GM12878 (cell line): ENCODE results near the gene ADGRA3. TPM values are rescaled to one million over a fixed set of nuclear protein-coding genes. Genes with fewer than 3 reads are reported as not detected.

Experiments used
- ATAC-seq: fragments of 200-7000 bp; cut with Tn5 transposase; 3 replicates; pipeline ENCODE4 v1.9.1; 2020; ENCODE audit warnings: mild to moderate bottlenecking, moderate library complexity
- BruUV-seq: library from RNA; stranded (reverse); fragments of 400-500 nt; replicated peaks from 2 replicates; lab custom pipeline; 2021; lab: Mats Ljungman, UMichigan
- CTCF ChIA-PET: fragments of 300-600 bp; sonication (Branson Sonifier 250); formaldehyde crosslinking; extraction: SDS; loops from one replicate; lab custom pipeline; 2021; ENCODE audit warnings: inconsistent platforms; lab: Yijun Ruan, JAX
- POLR2A ChIA-PET: fragments of 350-600 bp; formaldehyde crosslinking; extraction: SDS; loops from one replicate; lab custom pipeline; 2021; ENCODE audit warnings: inconsistent platforms; lab: Charles Lee
- RAD21 ChIA-PET: fragments of 300-600 bp; sonication (Branson Sonifier 250); formaldehyde crosslinking; loops from one replicate; lab custom pipeline; 2023; ENCODE audit warnings: antibody characterized with exemption; ENCODE audit not compliant: unreplicated experiment; lab: Charles Lee
- SMC1A ChIA-PET: fragments of 300-600 bp; sonication (Branson Sonifier 250); formaldehyde crosslinking; loops from one replicate; lab custom pipeline; 2023; ENCODE audit not compliant: unreplicated experiment, uncharacterized antibody; lab: Charles Lee
- DNase-seq: peaks from one replicate; pipeline ENCODE4 v3.0.0-alpha.2; 2011; ENCODE audit warnings: low read depth, low spot score
- FAIRE-seq: peaks from 3 replicates; lab custom pipeline; 2011; peaks lifted over from hg19 to GRCh38; lab: Jason Lieb, UNC
- H2AFZ ChIP-seq: 2 replicates; pipeline ENCODE4 v1.6.0; 2011; ENCODE audit warnings: low read depth, low read length, control low read depth; ENCODE audit not compliant: control insufficient read depth
- H3K27ac ChIP-seq: 2 replicates; pipeline ENCODE4 v1.5.1; 2011; ENCODE audit warnings: control low read depth; ENCODE audit not compliant: control insufficient read depth, insufficient read depth
- H3K27me3 ChIP-seq, 2 experiments: replicated peaks in 1 of 2; 2 replicates each; pipeline versions ENCODE4 v1.6.0 to v1.6.1; 2011; ENCODE audit warnings: low read length in 1 of 2; ENCODE audit not compliant: control insufficient read depth in 2 of 2, insufficient read depth in 2 of 2
- H3K36me3 ChIP-seq, 2 experiments: 2 replicates each; pipeline ENCODE4 v1.5.1; 2011; ENCODE audit warnings: low read length in 1 of 2; ENCODE audit not compliant: control insufficient read depth in 2 of 2, insufficient read depth in 2 of 2
- H3K4me1 ChIP-seq: 2 replicates; pipeline ENCODE4 v1.6.1; 2011; ENCODE audit warnings: mild to moderate bottlenecking, low read length, moderate library complexity, mixed read lengths; ENCODE audit not compliant: control insufficient read depth, insufficient read depth
- H3K4me2 ChIP-seq: 2 replicates; pipeline ENCODE4 v1.6.0; 2011; ENCODE audit warnings: control low read depth; ENCODE audit not compliant: control insufficient read depth, insufficient read depth
- H3K4me3 ChIP-seq: fragments of 200-600 bp; sonication (generic); 2 replicates; pipeline ENCODE4 v1.5.1; 2016
- H3K79me2 ChIP-seq: 2 replicates; pipeline ENCODE4 v1.6.0; 2011; ENCODE audit warnings: low read length; ENCODE audit not compliant: control insufficient read depth, insufficient read depth
- H3K9ac ChIP-seq: 2 replicates; pipeline ENCODE4 v1.8.0; 2011; ENCODE audit warnings: low read length, control low read depth, mixed read lengths; ENCODE audit not compliant: control insufficient read depth, insufficient read depth
- H3K9me3 ChIP-seq: replicated peaks from 3 replicates; pipeline ENCODE4 v1.5.1; 2011; ENCODE audit warnings: mild to moderate bottlenecking, low read length; ENCODE audit not compliant: control insufficient read depth, insufficient read depth
- H4K20me1 ChIP-seq: 2 replicates; pipeline ENCODE4 v1.6.0; 2011; ENCODE audit not compliant: control insufficient read depth, insufficient read depth
- RFX5 ChIP-seq: IDR thresholded peaks from 2 replicates; pipeline ENCODE4 v1.6.1; 2011; ENCODE audit warnings: low read depth, low read length, improper control_type of control experiment
- WGBS: methylation state at CpG from one replicate; pipeline ENCODE4 v1.1.6; 2016; ENCODE audit warnings: low lambda C conversion rate; ENCODE audit not compliant: insufficient replicate concordance, insufficient coverage; ENCODE audit errors: missing lambda C conversion rate; 5-methylcytosine and 5-hydroxymethylcytosine counted together
- in situ Hi-C: fragments of 300-500 bp; cut with MboI; formaldehyde crosslinking; loops from 9 replicates; pipeline ENCODE4 v1.14.3; 2018; ENCODE audit warnings: mixed read lengths
- intact Hi-C: fragments of 100-400 bp; cut with micrococcal nuclease; formaldehyde crosslinking; loops from one replicate; pipeline ENCODE4 v1.14.2; 2022; ENCODE audit not compliant: unreplicated experiment
- polyA plus RNA-seq, 11 experiments: library from polyadenylated mRNA; depleted of rRNA in 4 of 11; unstranded in 6 of 11; stranded (reverse) in 5 of 11; fragments of >200 nt; fragmentation: Nextera tagmentation in 4 of 11; fragmentation: Illumina TruSeq in 1 of 11; extraction: Ambion mirVana in 4 of 11; extraction: Trizol in 1 of 11; gene quantifications; 1 replicate in 1 of 11; 2 replicates in 10 of 11; pipeline versions ENCODE4 v1.2.1 to v1.2.3, GENCODE V29; 2011 to 2016; ENCODE audit warnings: inconsistent platforms in 2 of 11, missing spikeins in 2 of 11, low read depth in 1 of 11
- total RNA-seq, 4 experiments: library from RNA; depleted of rRNA in 3 of 4; stranded (reverse); fragments of >200 nt in 3 of 4; fragmentation: Illumina TruSeq in 1 of 4; extraction: Trizol in 1 of 4; gene quantifications; 2 replicates each; pipeline versions ENCODE4 v1.2.1 to v1.2.3, GENCODE V29; 2013 to 2021
- TF ChIP-seq, protein P1 (sequence below): fragments of 450-650 bp; IDR thresholded peaks from 2 replicates; pipeline ENCODE4 v1.6.1; 2017; ENCODE audit warnings: low read depth, mild to moderate bottlenecking, moderate library complexity

Gene ADGRA3
- total and polyA plus RNA-seq, 10 of the 15 experiments (the other 5 are each of a cell fraction or from before 2014, with no cell fraction given) = 0.24 to 66.2 (median 2.5) TPM

DNA sequence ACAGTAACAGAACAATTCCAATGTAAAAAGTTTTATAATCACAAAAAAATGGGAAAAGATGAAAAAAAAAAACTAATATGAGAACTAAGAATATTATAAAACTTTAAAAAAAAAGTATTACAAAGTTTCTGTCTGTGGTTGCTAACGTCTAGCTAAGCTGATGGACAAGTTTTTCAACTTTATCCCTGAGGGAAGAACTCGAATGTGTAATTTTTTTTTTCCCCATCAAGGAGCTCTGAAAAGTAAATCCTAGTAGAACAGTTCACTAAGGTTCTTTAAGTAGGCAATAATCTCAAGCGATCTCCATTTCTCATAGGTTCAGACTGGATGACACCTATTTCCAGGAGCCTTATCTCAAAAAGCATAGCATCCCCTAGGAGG, 14.2 kb downstream of the ADGRA3 start:
- ChIA-PET POLR2A (interaction anchor here (0.7 to 4.8 kb wide), 10 partner anchors 11 to 238 kb away, joined by 3 to 59 read pairs (median 5); partner anchors contain the start of gene ADGRA3), RAD21 (interaction anchor here (0.7 to 3.5 kb wide), 19 partner anchors 9 to 243 kb away, joined by 3 to 44 read pairs (median 6); no protein-coding TSS in a partner anchor), CTCF (interaction anchor here (0.9 to 3.8 kb wide), 17 partner anchors 9 to 112 kb away, joined by 3 to 23 read pairs (median 4); no protein-coding TSS in a partner anchor), SMC1A (interaction anchor here (0.6 to 10.8 kb wide), 29 partner anchors 11 to 568 kb away, joined by 3 to 272 read pairs (median 4); no protein-coding TSS in a partner anchor)
- no TSS peak for BruUV-seq
- Histone ChIP-seq H3K4me2 (no peak overlapping the region), H3K9ac (no peak overlapping the region), H3K79me2 (no peaks in the 10 kb centered on the region), H3K36me3 (no peaks in the 10 kb centered on the region), H3K27ac (no peak overlapping the region), H3K27me3 (no peaks in the 10 kb centered on the region), H2AFZ (no peak overlapping the region), H3K4me1 (no peaks in the 10 kb centered on the region), H4K20me1 (no peaks in the 10 kb centered on the region), H3K4me3 (no peak overlapping the region), H3K9me3 (no peaks in the 10 kb centered on the region)
- DNase-seq = no peak
- TF ChIP-seq, protein P1, sequence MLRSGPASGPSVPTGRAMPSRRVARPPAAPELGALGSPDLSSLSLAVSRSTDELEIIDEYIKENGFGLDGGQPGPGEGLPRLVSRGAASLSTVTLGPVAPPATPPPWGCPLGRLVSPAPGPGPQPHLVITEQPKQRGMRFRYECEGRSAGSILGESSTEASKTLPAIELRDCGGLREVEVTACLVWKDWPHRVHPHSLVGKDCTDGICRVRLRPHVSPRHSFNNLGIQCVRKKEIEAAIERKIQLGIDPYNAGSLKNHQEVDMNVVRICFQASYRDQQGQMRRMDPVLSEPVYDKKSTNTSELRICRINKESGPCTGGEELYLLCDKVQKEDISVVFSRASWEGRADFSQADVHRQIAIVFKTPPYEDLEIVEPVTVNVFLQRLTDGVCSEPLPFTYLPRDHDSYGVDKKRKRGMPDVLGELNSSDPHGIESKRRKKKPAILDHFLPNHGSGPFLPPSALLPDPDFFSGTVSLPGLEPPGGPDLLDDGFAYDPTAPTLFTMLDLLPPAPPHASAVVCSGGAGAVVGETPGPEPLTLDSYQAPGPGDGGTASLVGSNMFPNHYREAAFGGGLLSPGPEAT = 0 out of 2 replicates have a peak, but pooled peaks have one; percentile 7
- no peak for TF ChIP-seq RFX5
- in situ Hi-C loops = no loop called here
- 14% methylated on average over 3 of the region's 3 CpGs for WGBS
- FAIRE-seq = no peak
- no peak for ATAC-seq
- intact Hi-C loops = loop anchor here (2.0 to 5.0 kb wide), 3 partner anchors 19 to 96 kb away; no protein-coding TSS in a partner anchor
